Skeletal muscle tissue (tissue), 4 donors: Measurements from ENCODE around the gene ABCA5. TPM values are rescaled to one million over a fixed set of nuclear protein-coding genes. Genes with fewer than 3 reads are reported as not detected.
"Not testable (repeated sequence)": the region's sequence is repeated elsewhere in the genome, so short reads cannot be mapped to it uniquely, and the experiment has no call there.

Source experiments
- H3K27ac ChIP-seq: one replicate; pipeline ENCODE4 v1.7.0; 2013; ENCODE audit warnings: mild to moderate bottlenecking, low read depth, low read length, inconsistent platforms
- H3K27me3 ChIP-seq, 3 donors: one replicate each; pipeline ENCODE4 v1.7.0; 2013; ENCODE audit warnings: low read length in 3 of 3; ENCODE audit not compliant: control insufficient read depth in 3 of 3, insufficient read depth in 3 of 3
- H3K36me3 ChIP-seq, 3 donors: one replicate each; pipeline ENCODE4 v1.7.0; 2013; ENCODE audit warnings: low read length in 3 of 3; ENCODE audit not compliant: control insufficient read depth in 3 of 3, insufficient read depth in 3 of 3
- H3K4me1 ChIP-seq, 3 donors: one replicate each; pipeline ENCODE4 v1.7.0; 2013; ENCODE audit warnings: low read length in 3 of 3, mild to moderate bottlenecking in 3 of 3; ENCODE audit not compliant: control insufficient read depth in 3 of 3, insufficient read depth in 3 of 3
- H3K4me3 ChIP-seq, 3 donors: one replicate each; pipeline ENCODE4 v1.7.0; 2013; ENCODE audit warnings: low read length in 3 of 3
- H3K9ac ChIP-seq, 3 donors: one replicate each; pipeline ENCODE4 v1.7.0; 2013; ENCODE audit warnings: low read length in 3 of 3, mild to moderate bottlenecking in 3 of 3, moderate library complexity in 2 of 3, low read depth in 1 of 3
- H3K9me3 ChIP-seq, 3 donors: one replicate each; pipeline ENCODE4 v1.7.0; 2013; ENCODE audit warnings: low read length in 3 of 3; ENCODE audit not compliant: control insufficient read depth in 3 of 3
- total RNA-seq: library from RNA; depleted of rRNA; stranded (reverse); fragments of >200 nt; gene quantifications from one replicate; pipeline ENCODE4 v1.2.3, GENCODE V29; 2014
- donor health status: Osteomylitis.

The ABCA5 gene
- total RNA-seq, 1 donor from 2014 or later: 18.8 TPM

GRCh38 chr17:69227541-69227940 lies 99.4 kb downstream of the ABCA5 start:
- Histone ChIP-seq H3K4me3 (peak overlapping the region in 2 of 3 donors; percentile 15 to 59), H3K27ac (no peak overlapping the region), H3K36me3 (peaks cover 0 to 3% (median 2%) of the 10 kb centered on the region in 3 donors), H3K9me3 (peaks cover 0 to under 1% (median 0%) of the 10 kb centered on the region in 3 donors), H3K27me3 (no peaks in the 10 kb centered on the region), H3K9ac (no peak overlapping the region), H3K4me1 (no peaks in the 10 kb centered on the region)

- peaks cover 5 to 16% (median 12%) of the 10 kb centered on the region in 3 donors for H3K36me3 ChIP-seq
- H3K9ac ChIP-seq: no peak overlapping the region
- H3K4me3 ChIP-seq: peak overlapping the region in 1 of 3 donors; percentile 17
- no peak overlapping the region for H3K27ac ChIP-seq
- H3K27me3 ChIP-seq: no peaks in the 10 kb centered on the region
- H3K4me1 ChIP-seq: no peaks in the 10 kb centered on the region
- no peaks in the 10 kb centered on the region for H3K9me3 ChIP-seq
These were observed 103.1 kb downstream of the ABCA5 start for GRCh38 chr17:69223809-69224208.

GRCh38 chr17:69222707-69223258 lies 104.2 kb downstream of the ABCA5 start:
- peaks cover 6 to 20% (median 15%) of the 10 kb centered on the region in 3 donors for H3K36me3 ChIP-seq
- H3K9me3 ChIP-seq: no peaks in the 10 kb centered on the region
- H3K27me3 ChIP-seq: no peaks in the 10 kb centered on the region
- no peak overlapping the region for H3K4me3 ChIP-seq
- no peak overlapping the region for H3K27ac ChIP-seq
- no peak overlapping the region for H3K9ac ChIP-seq
- H3K4me1 ChIP-seq: no peaks in the 10 kb centered on the region

GRCh38 chr17:69220098-69220497 lies 106.8 kb downstream of the ABCA5 start:
- H3K4me3 ChIP-seq: no peak overlapping the region
- H3K4me1 ChIP-seq: no peaks in the 10 kb centered on the region
- H3K27ac ChIP-seq: no peak overlapping the region
- no peaks in the 10 kb centered on the region for H3K9me3 ChIP-seq
- H3K36me3 ChIP-seq: peaks cover 6 to 30% (median 21%) of the 10 kb centered on the region in 3 donors
- no peak overlapping the region for H3K9ac ChIP-seq
- no peaks in the 10 kb centered on the region for H3K27me3 ChIP-seq

- Histone ChIP-seq H3K4me1 (no peaks in the 10 kb centered on the region), H3K36me3 (peaks cover 5 to 31% (median 21%) of the 10 kb centered on the region in 3 donors), H3K9ac (no peak overlapping the region), H3K9me3 (no peaks in the 10 kb centered on the region), H3K27me3 (no peaks in the 10 kb centered on the region), H3K27ac (no peak overlapping the region), H3K4me3 (no peak overlapping the region)
These were observed 107.9 kb downstream of the ABCA5 start for GRCh38 chr17:69218986-69219385.

- no peak overlapping the region for H3K9ac ChIP-seq
- no peaks in the 10 kb centered on the region for H3K4me1 ChIP-seq
- H3K27ac ChIP-seq: no peak overlapping the region
- no peaks in the 10 kb centered on the region for H3K9me3 ChIP-seq
- no peak overlapping the region for H3K4me3 ChIP-seq
- no peaks in the 10 kb centered on the region for H3K27me3 ChIP-seq
- H3K36me3 ChIP-seq: peaks cover 8 to 19% (median 12%) of the 10 kb centered on the region in 3 donors
These were observed 113.7 kb downstream of the ABCA5 start for GRCh38 chr17:69213059-69213813.

GRCh38 chr17:69208640-69209039 lies 118.3 kb downstream of the ABCA5 start:
- Histone ChIP-seq H3K27ac (no peak overlapping the region), H3K4me3 (no peak overlapping the region), H3K4me1 (no peaks in the 10 kb centered on the region), H3K27me3 (no peaks in the 10 kb centered on the region), H3K36me3 (peaks cover 5 to 8% (median 7%) of the 10 kb centered on the region in 3 donors), H3K9ac (no peak overlapping the region), H3K9me3 (no peaks in the 10 kb centered on the region)

- H3K4me3 ChIP-seq: no peak overlapping the region
- no peaks in the 10 kb centered on the region for H3K36me3 ChIP-seq
- no peaks in the 10 kb centered on the region for H3K27me3 ChIP-seq
- H3K9ac ChIP-seq: no peak overlapping the region
- no peak overlapping the region for H3K27ac ChIP-seq
- no peaks in the 10 kb centered on the region for H3K9me3 ChIP-seq
- no peaks in the 10 kb centered on the region for H3K4me1 ChIP-seq
These were observed 119.8 kb downstream of the ABCA5 start for GRCh38 chr17:69207151-69207550.

- Histone ChIP-seq H3K36me3 (no peaks in the 10 kb centered on the region), H3K9me3 (no peaks in the 10 kb centered on the region), H3K27me3 (no peaks in the 10 kb centered on the region), H3K27ac (no peak overlapping the region), H3K9ac (no peak overlapping the region), H3K4me3 (no peak overlapping the region), H3K4me1 (no peaks in the 10 kb centered on the region)
These were observed 128.7 kb downstream of the ABCA5 start for GRCh38 chr17:69198238-69198637.

- not testable (repeated sequence) for H3K9me3 ChIP-seq, H3K9ac ChIP-seq, H3K4me1 ChIP-seq, H3K27ac ChIP-seq, H3K4me3 ChIP-seq, H3K36me3 ChIP-seq, H3K27me3 ChIP-seq
These were observed 130.8 kb downstream of the ABCA5 start for GRCh38 chr17:69196105-69196653.
